Thoracic aorta (tissue), 2 donors: ENCODE data around the gene MROH9. TPM values are rescaled to one million over a fixed set of nuclear protein-coding genes. Genes with fewer than 3 reads are reported as not detected.

Experiments used
- ATAC-seq: fragments of 150-250 bp; one replicate; pipeline ENCODE4 v1.8.0; 2017; ENCODE audit warnings: low read depth; ENCODE audit not compliant: insufficient number of reproducible peaks, low FRiP score
- DNase-seq: peaks from one replicate; pipeline ENCODE4 v3.0.0-alpha.2; 2020; ENCODE audit warnings: low spot score
- H3K27ac ChIP-seq, 2 donors: fragments of 200-600 bp; sonication (generic); 1 replicate in 1 of 2; 2 replicates in 1 of 2; pipeline ENCODE4 v1.5.1; 2016; ENCODE audit warnings: mild to moderate bottlenecking in 2 of 2, moderate library complexity in 2 of 2
- H3K27me3 ChIP-seq: fragments of 200-600 bp; sonication (generic); replicated peaks from 2 replicates; pipeline ENCODE4 v1.6.0; 2016; ENCODE audit warnings: mild to moderate bottlenecking; ENCODE audit not compliant: insufficient read depth
- H3K36me3 ChIP-seq: fragments of 200-600 bp; sonication (generic); one replicate; pipeline ENCODE4 v1.5.1; 2016
- H3K4me1 ChIP-seq, 2 donors: fragments of 200-600 bp; sonication (generic); 1 replicate in 1 of 2; 2 replicates in 1 of 2; pipeline versions ENCODE4 v1.5.1 to v1.6.0; 2016; ENCODE audit warnings: low read depth in 2 of 2, mild to moderate bottlenecking in 1 of 2; ENCODE audit not compliant: control insufficient read depth in 1 of 2
- H3K4me3 ChIP-seq: fragments of 200-600 bp; sonication (generic); 2 replicates; pipeline ENCODE4 v1.5.1; 2016; ENCODE audit warnings: mild to moderate bottlenecking
- H3K9me3 ChIP-seq: fragments of 200-600 bp; sonication (generic); 2 replicates; pipeline ENCODE4 v1.5.1; 2016
- CTCF ChIP-seq: fragments of 200-600 bp; sonication (generic); IDR thresholded peaks from one replicate; pipeline ENCODE4 v1.5.1; 2019; ENCODE audit warnings: antibody characterized with exemption
- total RNA-seq, 2 donors: library from RNA; depleted of rRNA; stranded (reverse); fragments of >200 nt; gene quantifications; one replicate each; pipeline versions ENCODE4 v1.1.0 to v1.2.3, GENCODE V29; 2016

MROH9 gene
- total RNA-seq, 2 donors from 2014 or later, result not detected

DNA sequence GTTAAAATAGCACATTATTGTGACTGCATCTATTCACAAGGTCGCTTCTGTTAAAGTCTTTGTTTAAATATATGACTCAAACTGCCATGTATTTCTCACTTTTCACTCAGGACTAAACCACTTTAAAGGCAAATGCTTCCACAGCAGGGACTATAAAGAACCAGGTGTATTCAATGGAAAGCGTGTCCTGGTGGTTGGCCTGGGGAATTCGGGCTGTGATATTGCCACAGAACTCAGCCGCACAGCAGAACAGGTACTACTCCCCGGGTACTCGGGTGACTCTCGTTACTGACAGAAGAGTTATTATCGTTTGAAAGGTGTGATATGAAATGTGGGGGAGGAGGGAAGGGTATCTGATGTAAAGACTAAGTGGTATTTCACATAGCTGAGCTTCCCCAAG lies 172.6 kb downstream of the MROH9 start:
- no peak for TF ChIP-seq CTCF
- H3K27ac ChIP-seq, result peak overlapping the region in 1 of 2 donors; percentile 20
- H3K4me1 ChIP-seq, result peaks cover 9 to 49% of the 10 kb centered on the region in 2 donors
- H3K27me3 ChIP-seq, result no peaks in the 10 kb centered on the region
- no peak for ATAC-seq
- no peak overlapping the region for H3K4me3 ChIP-seq
- H3K9me3 ChIP-seq, result no peaks in the 10 kb centered on the region
- no peak for DNase-seq
- no peaks in the 10 kb centered on the region for H3K36me3 ChIP-seq

DNA sequence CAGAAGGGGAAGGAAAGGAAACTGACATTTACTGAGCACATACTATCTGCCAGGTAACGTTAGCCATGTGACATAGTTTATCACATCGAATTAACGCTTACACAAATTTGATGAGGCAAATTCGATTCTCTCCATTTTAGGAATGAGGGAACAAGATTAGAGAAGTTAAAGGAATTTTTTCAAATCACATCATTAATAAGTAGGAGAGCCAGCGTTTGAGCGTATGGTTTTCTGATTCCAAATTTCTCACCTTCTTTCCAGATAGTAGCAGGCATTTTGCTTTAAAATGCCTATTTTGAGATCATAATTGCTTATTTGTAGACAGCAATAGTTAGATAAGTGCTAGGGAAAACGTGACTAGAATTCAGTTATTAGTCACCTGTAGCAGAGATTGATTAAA lies 174.6 kb downstream of the MROH9 start:
- no peak for TF ChIP-seq CTCF
- H3K27me3 ChIP-seq, result no peaks in the 10 kb centered on the region
- H3K4me1 ChIP-seq, result peaks cover 23 to 69% of the 10 kb centered on the region in 2 donors
- H3K4me3 ChIP-seq, result no peak overlapping the region
- H3K36me3 ChIP-seq, result no peaks in the 10 kb centered on the region
- no peak overlapping the region for H3K27ac ChIP-seq
- DNase-seq, result no peak
- no peaks in the 10 kb centered on the region for H3K9me3 ChIP-seq
- no peak for ATAC-seq

DNA sequence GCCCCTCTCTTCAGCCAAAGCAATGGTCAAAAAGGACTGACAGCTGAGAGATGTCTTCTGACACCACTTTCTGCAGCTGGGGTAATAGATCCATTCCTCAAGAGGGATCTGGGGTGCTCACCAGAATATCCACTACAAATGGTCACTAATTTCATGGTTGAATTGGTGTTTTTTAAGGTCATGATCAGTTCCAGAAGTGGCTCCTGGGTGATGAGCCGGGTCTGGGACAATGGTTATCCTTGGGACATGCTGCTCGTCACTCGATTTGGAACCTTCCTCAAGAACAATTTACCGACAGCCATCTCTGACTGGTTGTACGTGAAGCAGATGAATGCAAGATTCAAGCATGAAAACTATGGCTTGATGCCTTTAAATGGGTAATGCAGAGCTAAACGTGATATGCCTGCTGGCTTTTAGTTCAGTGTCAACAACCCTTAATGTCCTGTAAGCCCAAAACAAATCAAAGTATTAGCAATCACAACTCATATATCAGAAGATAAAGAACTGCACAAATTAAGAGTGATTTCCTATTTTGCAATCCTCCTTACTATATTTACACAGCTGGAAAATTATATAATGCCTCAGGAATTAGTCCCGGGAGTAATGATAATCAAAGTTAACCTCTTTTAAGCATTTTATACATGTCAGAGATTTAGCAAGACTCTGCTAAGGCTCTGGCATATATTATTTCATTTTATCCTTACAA lies 175.4 kb downstream of the MROH9 start:
- H3K9me3 ChIP-seq, result no peaks in the 10 kb centered on the region
- no peak for DNase-seq
- no peaks in the 10 kb centered on the region for H3K27me3 ChIP-seq
- ATAC-seq, result no peak
- H3K4me1 ChIP-seq, result peaks cover 30 to 78% of the 10 kb centered on the region in 2 donors
- peak overlapping the region; percentile 26 to 81 for H3K27ac ChIP-seq
- H3K36me3 ChIP-seq, result no peaks in the 10 kb centered on the region
- no peak overlapping the region for H3K4me3 ChIP-seq
- TF ChIP-seq CTCF, result no peak

GRCh38 chr1:171112119-171112518 lies 176.8 kb downstream of the MROH9 start:
- Histone ChIP-seq H3K4me3 (no peak overlapping the region), H3K27ac (peak overlapping the region in 1 of 2 donors; percentile 81), H3K9me3 (no peaks in the 10 kb centered on the region), H3K27me3 (no peaks in the 10 kb centered on the region), H3K36me3 (no peaks in the 10 kb centered on the region), H3K4me1 (peaks cover 38 to 90% of the 10 kb centered on the region in 2 donors)
- no peak for TF ChIP-seq CTCF
- DNase-seq, result no peak
- ATAC-seq, result no peak

- no peak for TF ChIP-seq CTCF
- Histone ChIP-seq H3K27me3 (no peaks in the 10 kb centered on the region), H3K27ac (peak overlapping the region; percentile 8 to 81), H3K36me3 (no peaks in the 10 kb centered on the region), H3K9me3 (no peaks in the 10 kb centered on the region), H3K4me1 (peaks cover 41 to 87% of the 10 kb centered on the region in 2 donors), H3K4me3 (no peak overlapping the region)
- ATAC-seq (no peak), DNase-seq (no peak)
Observed at GRCh38 chr1:171113382-171113781, 178.0 kb downstream of the MROH9 start.

Other genes starting within 250 kb of the MROH9 start
- gene FMO3, start 155.4 kb downstream of the MROH9 start, total RNA-seq, result 10 to 100 TPM in 1 of 2 donors, 1 to 10 TPM in 1; 4.2 to 13.9 TPM
- 100 to 1,000 TPM; 292 to 375 TPM for gene FMO2, start 249.8 kb downstream of the MROH9 start, total RNA-seq